Measurements from ENCODE around the gene TRUB2. TPM values are rescaled to one million over a fixed set of nuclear protein-coding genes. Genes with fewer than 3 reads are reported as not detected.

TRUB2 gene
- polyA plus RNA-seq, 1 donor (not counting 4 experiments of a cell fraction or from before 2014, with no cell fraction given): 17.2 TPM

DNA sequence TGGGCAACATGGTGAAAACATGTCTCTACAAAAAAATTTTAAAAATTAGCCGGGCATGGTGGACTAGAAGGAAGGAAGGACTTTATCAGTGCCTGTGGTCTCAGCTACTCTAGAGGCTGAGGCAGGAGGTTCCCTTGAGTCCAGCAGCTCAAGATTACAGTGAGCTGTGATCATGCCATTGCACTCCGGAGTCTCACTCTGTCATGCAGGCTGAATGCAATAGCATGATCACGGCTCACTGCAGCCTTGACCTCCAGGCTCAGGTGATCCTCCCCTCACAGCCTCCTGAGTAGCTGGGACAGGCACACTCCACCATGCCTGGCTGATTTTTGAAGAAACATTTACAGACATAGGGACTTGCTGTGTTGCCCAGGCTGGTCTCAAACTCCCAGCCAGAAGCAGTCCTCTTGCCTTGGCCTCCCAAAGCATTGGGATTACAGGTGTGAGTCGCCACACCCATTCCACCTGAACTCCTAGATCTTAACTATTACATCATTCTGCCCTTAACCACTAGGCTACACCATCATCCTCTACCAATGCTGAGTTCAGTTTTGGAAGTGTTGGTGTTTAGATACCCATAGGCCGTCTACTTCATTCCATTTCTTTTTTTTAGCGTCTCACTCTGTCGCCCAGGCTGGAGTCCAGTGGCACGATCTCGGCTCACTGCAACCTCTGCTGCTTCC lies 46.9 kb upstream of the TRUB2 start:
- H3K4me1 ChIP-seq (ENCODE audit: control insufficient read depth, extremely low read depth, insufficient read depth, low read length): peaks cover 21% of the 10 kb centered on the region
- H3K79me2 ChIP-seq (ENCODE audit: control insufficient read depth, insufficient read depth, low read length): peaks cover 29% of the 10 kb centered on the region
- H3K9me3 ChIP-seq (ENCODE audit: control insufficient read depth, low read depth, low read length): no peaks in the 10 kb centered on the region
- H3K27me3 ChIP-seq (ENCODE audit: control insufficient read depth, extremely low read depth, insufficient read depth, low read length): no peaks in the 10 kb centered on the region
- no peaks in the 10 kb centered on the region for H4K20me1 ChIP-seq (ENCODE audit: control insufficient read depth, extremely low read depth, insufficient read depth, low read length)
- no peak overlapping the region for H3K9ac ChIP-seq (ENCODE audit: control insufficient read depth, extremely low read depth, insufficient read depth, low read length)
- H3K4me2 ChIP-seq (ENCODE audit: control insufficient read depth, extremely low read depth, insufficient read depth, low read depth, low read length): no peak overlapping the region
- peaks cover 2% of the 10 kb centered on the region for H3K9me1 ChIP-seq (ENCODE audit: control insufficient read depth, extremely low read depth, insufficient read depth, low read length)
- H3K27ac ChIP-seq (ENCODE audit: control insufficient read depth, insufficient read depth, low read length): no peak overlapping the region
- no peak for FAIRE-seq
- H2AFZ ChIP-seq (ENCODE audit: control insufficient read depth, low read length): no peak overlapping the region
- no peak for DNase-seq (ENCODE audit: low read depth, low spot score)
- dilution Hi-C loops (cut with MboI; ENCODE audit: extremely low pct_ligation_motif_present, low sequenced_read_pairs): no loop called here
- H3K36me3 ChIP-seq (ENCODE audit: control insufficient read depth in 2 of 2, extremely low read depth in 1 of 2, insufficient read depth in 2 of 2, low read length in 2 of 2): peaks cover 0 to under 1% of the 10 kb centered on the region in 2 experiments
- TF ChIP-seq EZH2 (IDR thresholded peaks at IDR 0.05; ENCODE audit: low read length): no peak
- TF ChIP-seq, protein P1, sequence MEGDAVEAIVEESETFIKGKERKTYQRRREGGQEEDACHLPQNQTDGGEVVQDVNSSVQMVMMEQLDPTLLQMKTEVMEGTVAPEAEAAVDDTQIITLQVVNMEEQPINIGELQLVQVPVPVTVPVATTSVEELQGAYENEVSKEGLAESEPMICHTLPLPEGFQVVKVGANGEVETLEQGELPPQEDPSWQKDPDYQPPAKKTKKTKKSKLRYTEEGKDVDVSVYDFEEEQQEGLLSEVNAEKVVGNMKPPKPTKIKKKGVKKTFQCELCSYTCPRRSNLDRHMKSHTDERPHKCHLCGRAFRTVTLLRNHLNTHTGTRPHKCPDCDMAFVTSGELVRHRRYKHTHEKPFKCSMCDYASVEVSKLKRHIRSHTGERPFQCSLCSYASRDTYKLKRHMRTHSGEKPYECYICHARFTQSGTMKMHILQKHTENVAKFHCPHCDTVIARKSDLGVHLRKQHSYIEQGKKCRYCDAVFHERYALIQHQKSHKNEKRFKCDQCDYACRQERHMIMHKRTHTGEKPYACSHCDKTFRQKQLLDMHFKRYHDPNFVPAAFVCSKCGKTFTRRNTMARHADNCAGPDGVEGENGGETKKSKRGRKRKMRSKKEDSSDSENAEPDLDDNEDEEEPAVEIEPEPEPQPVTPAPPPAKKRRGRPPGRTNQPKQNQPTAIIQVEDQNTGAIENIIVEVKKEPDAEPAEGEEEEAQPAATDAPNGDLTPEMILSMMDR (optimal IDR thresholded peaks at IDR 0.05 in 1 of 3, IDR thresholded peaks at IDR 0.05 in 1 of 3, conservative IDR thresholded peaks at IDR 0.05 in 1 of 3; ENCODE audit: extremely low read depth in 1 of 3, insufficient read depth in 2 of 3, low read length in 3 of 3): no peak
- H3K4me3 ChIP-seq (ENCODE audit: control insufficient read depth in 2 of 3, extremely low read depth in 1 of 3, insufficient read depth in 2 of 3, low read depth in 1 of 3, low read length in 3 of 3): no peak overlapping the region

- Histone ChIP-seq H3K36me3 (ENCODE audit: control insufficient read depth in 2 of 2, extremely low read depth in 1 of 2, insufficient read depth in 2 of 2, low read length in 2 of 2) (no peaks in the 10 kb centered on the region), H3K4me3 (ENCODE audit: control insufficient read depth in 2 of 3, extremely low read depth in 1 of 3, insufficient read depth in 2 of 3, low read depth in 1 of 3, low read length in 3 of 3) (no peak overlapping the region), H3K27ac (ENCODE audit: control insufficient read depth, insufficient read depth, low read length) (no peak overlapping the region), H3K9me3 (ENCODE audit: control insufficient read depth, low read depth, low read length) (no peaks in the 10 kb centered on the region), H3K9ac (ENCODE audit: control insufficient read depth, extremely low read depth, insufficient read depth, low read length) (no peak overlapping the region), H3K4me2 (ENCODE audit: control insufficient read depth, extremely low read depth, insufficient read depth, low read depth, low read length) (peak overlapping the region; percentile 85), H3K9me1 (ENCODE audit: control insufficient read depth, extremely low read depth, insufficient read depth, low read length) (no peaks in the 10 kb centered on the region), H2AFZ (ENCODE audit: control insufficient read depth, low read length) (no peak overlapping the region), H4K20me1 (ENCODE audit: control insufficient read depth, extremely low read depth, insufficient read depth, low read length) (no peaks in the 10 kb centered on the region), H3K79me2 (ENCODE audit: control insufficient read depth, insufficient read depth, low read length) (no peaks in the 10 kb centered on the region), H3K27me3 (ENCODE audit: control insufficient read depth, extremely low read depth, insufficient read depth, low read length) (no peaks in the 10 kb centered on the region), H3K4me1 (ENCODE audit: control insufficient read depth, extremely low read depth, insufficient read depth, low read length) (peaks cover 23% of the 10 kb centered on the region)
- TF ChIP-seq, protein P1 (optimal IDR thresholded peaks at IDR 0.05 in 1 of 3, IDR thresholded peaks at IDR 0.05 in 1 of 3, conservative IDR thresholded peaks at IDR 0.05 in 1 of 3; ENCODE audit: extremely low read depth in 1 of 3, insufficient read depth in 2 of 3, low read length in 3 of 3): no peak
- no peak for TF ChIP-seq EZH2 (IDR thresholded peaks at IDR 0.05; ENCODE audit: low read length)
- dilution Hi-C loops (cut with MboI; ENCODE audit: extremely low pct_ligation_motif_present, low sequenced_read_pairs): no loop called here
- no peak for FAIRE-seq
- no peak for DNase-seq (ENCODE audit: low read depth, low spot score)
These were observed 43.3 kb upstream of the TRUB2 start for GRCh38 chr9:128365525-128365924.

Measured in keratinocyte (primary cell).